CD14-positive monocyte (primary cell): Measurements from ENCODE around the gene SULT1A2. TPM values are rescaled to one million over a fixed set of nuclear protein-coding genes. Genes with fewer than 3 reads are reported as not detected.

Experiments
- DNase-seq, 3 donors: peaks; one replicate each; pipeline ENCODE4 v3.0.0-alpha.2; 2011 to 2022
- H2AFZ ChIP-seq: 2 replicates; pipeline ENCODE4 v1.6.0; 2012; ENCODE audit warnings: mild to moderate bottlenecking, low read depth, low read length, inconsistent platforms; ENCODE audit not compliant: insufficient read depth, poor library complexity, severe bottlenecking
- H3K27ac ChIP-seq, 2 donors: 1 replicate in 1 of 2; 2 replicates in 1 of 2; pipeline ENCODE4 v1.5.1; 2012 to 2013; ENCODE audit warnings: low read length in 2 of 2, control low read depth in 1 of 2, inconsistent platforms in 1 of 2, low read depth in 1 of 2, mild to moderate bottlenecking in 1 of 2
- H3K27me3 ChIP-seq, 2 donors: one replicate each; pipeline versions ENCODE4 v1.6.0 to v1.6.1; 2011 to 2013; ENCODE audit warnings: low read length in 2 of 2; ENCODE audit not compliant: control insufficient read depth in 2 of 2, insufficient read depth in 2 of 2
- H3K36me3 ChIP-seq, 2 donors: replicated peaks in 1 of 2; 1 replicate in 1 of 2; 2 replicates in 1 of 2; pipeline versions ENCODE4 v1.5.1 to v1.6.1; 2012 to 2013; ENCODE audit warnings: low read length in 2 of 2, control low read depth in 1 of 2, inconsistent platforms in 1 of 2, mild to moderate bottlenecking in 1 of 2; ENCODE audit not compliant: insufficient read depth in 2 of 2, control insufficient read depth in 1 of 2
- H3K4me1 ChIP-seq, 2 donors: 1 replicate in 1 of 2; 2 replicates in 1 of 2; pipeline versions ENCODE4 v1.5.1 to v1.6.1; 2012 to 2013; ENCODE audit warnings: low read length in 2 of 2, control low read depth in 1 of 2, inconsistent platforms in 1 of 2, mild to moderate bottlenecking in 1 of 2, moderate library complexity in 1 of 2; ENCODE audit not compliant: insufficient read depth in 2 of 2, control insufficient read depth in 1 of 2
- H3K4me2 ChIP-seq: replicated peaks from 2 replicates; pipeline ENCODE3; 2012; ENCODE audit warnings: low read length, moderate library complexity, mild to moderate bottlenecking; ENCODE audit not compliant: poor library complexity, severe bottlenecking; ENCODE audit errors: extremely low read depth
- H3K4me3 ChIP-seq, 3 experiments: fragments of 200-600 bp in 1 of 3; sonication (generic) in 1 of 3; replicated peaks in 1 of 3; 1 replicate in 2 of 3; 2 replicates in 1 of 3; pipeline ENCODE4 v1.5.1; 2011 to 2013; ENCODE audit warnings: low read length in 3 of 3, mild to moderate bottlenecking in 3 of 3, control low read depth in 2 of 3, low read depth in 2 of 3, inconsistent platforms in 1 of 3, moderate library complexity in 1 of 3
- H3K79me2 ChIP-seq: 2 replicates; pipeline ENCODE4 v1.6.0; 2012; ENCODE audit warnings: mild to moderate bottlenecking, control low read depth, inconsistent platforms, low read length, moderate library complexity; ENCODE audit not compliant: insufficient read depth
- H3K9ac ChIP-seq: 2 replicates; pipeline ENCODE4 v1.6.0; 2017; ENCODE audit warnings: low read length, mild to moderate bottlenecking; ENCODE audit not compliant: insufficient read depth, poor library complexity, severe bottlenecking
- H3K9me3 ChIP-seq, 2 donors: replicated peaks in 1 of 2; 1 replicate in 1 of 2; 2 replicates in 1 of 2; pipeline versions ENCODE4 v1.5.1 to v1.6.1; 2012 to 2013; ENCODE audit warnings: low read length in 2 of 2, control low read depth in 1 of 2; ENCODE audit not compliant: control insufficient read depth in 1 of 2, insufficient read depth in 1 of 2
- H4K20me1 ChIP-seq: 2 replicates; pipeline ENCODE4 v1.6.0; 2012; ENCODE audit warnings: mild to moderate bottlenecking, low read length, control low read depth, moderate library complexity; ENCODE audit not compliant: insufficient read depth
- H3K27ac Mint-ChIP-seq, 7 donors: one replicate each; pipeline ENCODE4 v1.8.0; 2020; ENCODE audit warnings: mild to moderate bottlenecking in 7 of 7, mixed read lengths in 7 of 7, moderate library complexity in 6 of 7, inconsistent platforms in 2 of 7
- H3K27me3 Mint-ChIP-seq, 3 donors: one replicate each; pipeline ENCODE4 v1.8.0; 2021 to 2022; ENCODE audit warnings: low read depth in 3 of 3, mild to moderate bottlenecking in 3 of 3, mixed read lengths in 3 of 3, moderate library complexity in 3 of 3, inconsistent platforms in 1 of 3
- H3K36me3 Mint-ChIP-seq, 2 donors: one replicate each; pipeline ENCODE4 v1.8.0; 2020; ENCODE audit warnings: mixed read lengths in 2 of 2, inconsistent platforms in 1 of 2, mild to moderate bottlenecking in 1 of 2
- H3K4me1 Mint-ChIP-seq: one replicate; pipeline ENCODE4 v1.8.0; 2020; ENCODE audit warnings: mild to moderate bottlenecking, mixed read lengths
- H3K4me3 Mint-ChIP-seq, 2 donors: one replicate each; pipeline ENCODE4 v1.8.0; 2020; ENCODE audit warnings: mild to moderate bottlenecking in 2 of 2, mixed read lengths in 2 of 2, moderate library complexity in 1 of 2
- H3K9me3 Mint-ChIP-seq, 7 donors: one replicate each; pipeline ENCODE4 v1.8.0; 2020 to 2022; ENCODE audit warnings: mixed read lengths in 7 of 7, mild to moderate bottlenecking in 6 of 7, moderate library complexity in 6 of 7, inconsistent platforms in 2 of 7
- CTCF ChIP-seq: fragments of 200-600 bp; IDR thresholded peaks from one replicate; pipeline ENCODE4 v1.8.0; 2022; ENCODE audit warnings: antibody characterized with exemption, mild to moderate bottlenecking
- WGBS: methylation state at CpG from one replicate; pipeline ENCODE4 v1.1.5; 2013; ENCODE audit warnings: missing lambda C conversion rate; ENCODE audit not compliant: insufficient coverage; 5-methylcytosine and 5-hydroxymethylcytosine counted together
- intact Hi-C, 2 donors: fragments of 100-400 bp; cut with micrococcal nuclease; formaldehyde crosslinking; loops; one replicate each; pipeline versions ENCODE4 v1.15.0 to v1.15.1; 2023
- polyA plus RNA-seq, 3 donors: library from polyadenylated mRNA; depleted of rRNA in 1 of 3; unstranded in 2 of 3; stranded (reverse) in 1 of 3; fragments of 300-500 nt in 2 of 3; fragments of >200 nt in 1 of 3; fragmentation: Illumina TruSeq in 2 of 3; gene quantifications; 1 replicate in 2 of 3; 2 replicates in 1 of 3; pipeline ENCODE4 v1.2.3, GENCODE V29; 2012 to 2021

SULT1A2 gene
- polyA plus RNA-seq, 3 donors: 1.1 to 4.6 TPM; not detected in 1

GRCh38 chr16:28589930-28590329 lies 6.9 kb downstream of the SULT1A2 start:
- Histone ChIP-seq H3K4me2 (no peak overlapping the region), H4K20me1 (no peaks in the 10 kb centered on the region), H3K27me3 (no peaks in the 10 kb centered on the region), H3K4me1 (no peaks in the 10 kb centered on the region), H2AFZ (no peak overlapping the region), H3K9me3 (no peaks in the 10 kb centered on the region), H3K79me2 (no peaks in the 10 kb centered on the region), H3K36me3 (peaks cover 50 to 76% of the 10 kb centered on the region in 2 donors), H3K4me3 (no peak overlapping the region), H3K9ac (no peak overlapping the region), H3K27ac (no peak overlapping the region)
- H3K4me3 Mint-ChIP-seq: peak overlapping the region in 1 of 2 donors; percentile 16
- no peak for TF ChIP-seq CTCF
- no peak for DNase-seq
- 97% methylated on average over 10 of the region's 13 CpGs for WGBS
- peaks cover 0 to 4% (median 3%) of the 10 kb centered on the region in 3 donors for H3K27me3 Mint-ChIP-seq
- no peaks in the 10 kb centered on the region for H3K9me3 Mint-ChIP-seq
- H3K27ac Mint-ChIP-seq: no peak overlapping the region
- intact Hi-C loops: no loop called here
- H3K36me3 Mint-ChIP-seq: peaks cover 73 to 82% of the 10 kb centered on the region in 2 donors
- H3K4me1 Mint-ChIP-seq: no peaks in the 10 kb centered on the region

GRCh38 chr16:28589069-28589468 lies 7.8 kb downstream of the SULT1A2 start:
- H3K4me3 Mint-ChIP-seq: no peak overlapping the region

More at GRCh38 chr16:28589069-28589468, 7.8 kb downstream of the SULT1A2 start:
- H3K4me2 ChIP-seq: no peak overlapping the region
- H3K79me2 ChIP-seq: no peaks in the 10 kb centered on the region
- H3K27ac Mint-ChIP-seq: peak overlapping the region in 1 of 7 donors; percentile 54
- TF ChIP-seq CTCF: no peak
- H3K27me3 ChIP-seq: no peaks in the 10 kb centered on the region
- no peak overlapping the region for H2AFZ ChIP-seq
- no peaks in the 10 kb centered on the region for H3K9me3 Mint-ChIP-seq
- H3K27me3 Mint-ChIP-seq: peaks cover 0 to 4% (median 3%) of the 10 kb centered on the region in 3 donors
- H3K4me3 ChIP-seq: no peak overlapping the region
- peaks cover 76 to 87% of the 10 kb centered on the region in 2 donors for H3K36me3 Mint-ChIP-seq
- no peak for DNase-seq
- no peaks in the 10 kb centered on the region for H3K4me1 Mint-ChIP-seq
- no peaks in the 10 kb centered on the region for H3K4me1 ChIP-seq
- no peak overlapping the region for H3K27ac ChIP-seq
- H3K9ac ChIP-seq: no peak overlapping the region
- 99% methylated on average over 6 of the region's 8 CpGs for WGBS
- intact Hi-C loops: no loop called here
- H3K36me3 ChIP-seq: peaks cover 53 to 82% of the 10 kb centered on the region in 2 donors
- H4K20me1 ChIP-seq: no peaks in the 10 kb centered on the region
- H3K9me3 ChIP-seq: no peaks in the 10 kb centered on the region
